ENCODE results near the gene OS9.

GRCh38 chr12:57727758-57728395, 33.9 kb downstream of the OS9 start:
- TF ChIP-seq ATF2 (tag by site-specific recombination; IDR thresholded peaks at IDR 0.05; ENCODE audit: low read depth) (no peak), TCF7L2 (IDR thresholded peaks at IDR 0.05; ENCODE audit: borderline replicate concordance, low read depth, low read length) (no peak), ZFP41 (tag by site-specific recombination; IDR thresholded peaks at IDR 0.05; ENCODE audit: borderline replicate concordance) (no peak), ZNF133 (tag by site-specific recombination; IDR thresholded peaks at IDR 0.05) (no peak), ZNF791 (tag by site-specific recombination; IDR thresholded peaks at IDR 0.05) (no peak), SETDB1 (IDR thresholded peaks at IDR 0.05; ENCODE audit: insufficient read length, low read length) (no peak)
- TF ChIP-seq, protein P1, sequence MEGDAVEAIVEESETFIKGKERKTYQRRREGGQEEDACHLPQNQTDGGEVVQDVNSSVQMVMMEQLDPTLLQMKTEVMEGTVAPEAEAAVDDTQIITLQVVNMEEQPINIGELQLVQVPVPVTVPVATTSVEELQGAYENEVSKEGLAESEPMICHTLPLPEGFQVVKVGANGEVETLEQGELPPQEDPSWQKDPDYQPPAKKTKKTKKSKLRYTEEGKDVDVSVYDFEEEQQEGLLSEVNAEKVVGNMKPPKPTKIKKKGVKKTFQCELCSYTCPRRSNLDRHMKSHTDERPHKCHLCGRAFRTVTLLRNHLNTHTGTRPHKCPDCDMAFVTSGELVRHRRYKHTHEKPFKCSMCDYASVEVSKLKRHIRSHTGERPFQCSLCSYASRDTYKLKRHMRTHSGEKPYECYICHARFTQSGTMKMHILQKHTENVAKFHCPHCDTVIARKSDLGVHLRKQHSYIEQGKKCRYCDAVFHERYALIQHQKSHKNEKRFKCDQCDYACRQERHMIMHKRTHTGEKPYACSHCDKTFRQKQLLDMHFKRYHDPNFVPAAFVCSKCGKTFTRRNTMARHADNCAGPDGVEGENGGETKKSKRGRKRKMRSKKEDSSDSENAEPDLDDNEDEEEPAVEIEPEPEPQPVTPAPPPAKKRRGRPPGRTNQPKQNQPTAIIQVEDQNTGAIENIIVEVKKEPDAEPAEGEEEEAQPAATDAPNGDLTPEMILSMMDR (tag by site-specific recombination; IDR thresholded peaks at IDR 0.05) = no peak
- TF ChIP-seq, protein P2, sequence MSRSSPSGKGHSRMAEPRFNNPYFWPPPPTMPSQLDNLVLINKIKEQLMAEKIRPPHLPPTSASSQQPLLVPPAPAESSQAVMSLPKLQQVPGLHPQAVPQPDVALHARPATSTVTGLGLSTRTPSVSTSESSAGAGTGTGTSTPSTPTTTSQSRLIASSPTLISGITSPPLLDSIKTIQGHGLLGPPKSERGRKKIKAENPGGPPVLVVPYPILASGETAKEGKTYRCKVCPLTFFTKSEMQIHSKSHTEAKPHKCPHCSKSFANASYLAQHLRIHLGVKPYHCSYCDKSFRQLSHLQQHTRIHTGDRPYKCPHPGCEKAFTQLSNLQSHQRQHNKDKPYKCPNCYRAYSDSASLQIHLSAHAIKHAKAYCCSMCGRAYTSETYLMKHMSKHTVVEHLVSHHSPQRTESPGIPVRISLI (tag by site-specific recombination; IDR thresholded peaks at IDR 0.05) = no peak

Data from HEK293 (cell line).